GM19468 (cell line): ENCODE measurements around the gene PDE5A.
A peak's percentile ranks its signal among the peaks of the same experiment; 100 is the strongest.
"Not testable (repeated sequence)": the region's sequence is repeated elsewhere in the genome, so short reads cannot be mapped to it uniquely, and the experiment has no call there.

Experiments
- ATAC-seq: cut with Tn5 transposase; IDR thresholded peaks from one replicate; pipeline ENCODE4 v1.9.1; 2021; ENCODE audit warnings: mild to moderate bottlenecking, moderate library complexity, moderate number of reproducible peaks; ENCODE audit not compliant: unreplicated experiment; ENCODE audit errors: extremely low read depth

PDE5A gene

GRCh38 chr4:119628281-119629141, at the start of gene PDE5A:
Gene PDE5A (minus strand): TSS chr4:119628804. CDS start chr4:119628671, 133 bp downstream.
- peak; percentile 86 for ATAC-seq

- no peak for ATAC-seq
Observed at GRCh38 chr4:119676101-119676500, 47.5 kb upstream of the PDE5A start.

GRCh38 chr4:119675391-119675790, 46.8 kb upstream of the PDE5A start:
- no peak for ATAC-seq

- no peak for ATAC-seq
Observed at GRCh38 chr4:119672938-119673337, 44.3 kb upstream of the PDE5A start.

GRCh38 chr4:119672086-119672485, 43.5 kb upstream of the PDE5A start:
- no peak for ATAC-seq

- ATAC-seq: no peak
Observed at GRCh38 chr4:119671205-119671604, 42.6 kb upstream of the PDE5A start.

GRCh38 chr4:119667802-119668201, 39.2 kb upstream of the PDE5A start:
- ATAC-seq: no peak

GRCh38 chr4:119666653-119667091, 38.1 kb upstream of the PDE5A start:
- no peak for ATAC-seq

- ATAC-seq: no peak
Observed at GRCh38 chr4:119665752-119666151, 37.1 kb upstream of the PDE5A start.

- no peak for ATAC-seq
Observed at GRCh38 chr4:119664168-119664907, 35.7 kb upstream of the PDE5A start.

- no peak for ATAC-seq
Observed at GRCh38 chr4:119663160-119663788, 34.7 kb upstream of the PDE5A start.

- not testable (repeated sequence) for ATAC-seq
Observed at GRCh38 chr4:119662612-119663011, 34.0 kb upstream of the PDE5A start.

GRCh38 chr4:119661231-119661630, 32.6 kb upstream of the PDE5A start:
- no peak for ATAC-seq

GRCh38 chr4:119659576-119659975, 31.0 kb upstream of the PDE5A start:
- ATAC-seq: no peak

GRCh38 chr4:119657111-119657611, 28.6 kb upstream of the PDE5A start:
- no peak for ATAC-seq

- ATAC-seq: no peak
Observed at GRCh38 chr4:119656342-119656741, 27.7 kb upstream of the PDE5A start.

- ATAC-seq: no peak
Observed at GRCh38 chr4:119655111-119655837, 26.7 kb upstream of the PDE5A start.

- ATAC-seq: no peak
Observed at GRCh38 chr4:119653990-119654389, 25.4 kb upstream of the PDE5A start.

GRCh38 chr4:119652998-119653397, 24.4 kb upstream of the PDE5A start:
- no peak for ATAC-seq

- ATAC-seq: no peak
Observed at GRCh38 chr4:119648398-119648797, 19.8 kb upstream of the PDE5A start.
